Parathyroid adenoma (tissue), 2 donors: ENCODE data around the gene SENP2.
A peak's percentile ranks its signal among the peaks of the same experiment; 100 is the strongest.
"Not testable (repeated sequence)": the region's sequence is repeated elsewhere in the genome, so short reads cannot be mapped to it uniquely, and the experiment has no call there.

ENCODE experiments used
- H2AFZ ChIP-seq: fragments of 300-600 bp; sonication (generic); one replicate; pipeline ENCODE4 v1.7.0; 2017; ENCODE audit warnings: antibody characterized with exemption, mild to moderate bottlenecking
- H3K27ac ChIP-seq: fragments of 300-600 bp; sonication (generic); one replicate; pipeline ENCODE4 v1.7.0; 2017
- H3K27me3 ChIP-seq: fragments of 300-600 bp; sonication (generic); one replicate; pipeline ENCODE4 v1.7.0; 2017; ENCODE audit warnings: low read length; ENCODE audit not compliant: control insufficient read depth, insufficient read depth
- H3K36me3 ChIP-seq: fragments of 300-600 bp; sonication (generic); one replicate; pipeline ENCODE4 v1.7.0; 2017; ENCODE audit warnings: low read length; ENCODE audit not compliant: control insufficient read depth, insufficient read depth
- H3K4me1 ChIP-seq: fragments of 300-600 bp; sonication (generic); one replicate; pipeline ENCODE4 v1.7.0; 2017; ENCODE audit warnings: control low read depth
- H3K4me2 ChIP-seq: fragments of 300-600 bp; sonication (generic); one replicate; pipeline ENCODE4 v1.7.0; 2017; ENCODE audit warnings: low read length
- H3K4me3 ChIP-seq: fragments of 300-600 bp; sonication (generic); one replicate; pipeline ENCODE4 v1.7.0; 2017; ENCODE audit warnings: low read depth, low read length
- H3K79me2 ChIP-seq: fragments of 300-600 bp; sonication (generic); one replicate; pipeline ENCODE4 v1.7.0; 2017; ENCODE audit warnings: control low read depth
- H3K9ac ChIP-seq: fragments of 300-600 bp; sonication (generic); one replicate; pipeline ENCODE4 v1.7.0; 2017; ENCODE audit warnings: mild to moderate bottlenecking
- H3K9me3 ChIP-seq: fragments of 300-600 bp; sonication (generic); one replicate; pipeline ENCODE4 v1.7.0; 2017; ENCODE audit warnings: low read length; ENCODE audit not compliant: control insufficient read depth
- CTCF ChIP-seq: fragments of 300-600 bp; sonication (generic); IDR thresholded peaks from one replicate; pipeline ENCODE4 v1.7.0; 2017; ENCODE audit warnings: antibody characterized with exemption, mild to moderate bottlenecking
- donor health status: primary hyperparathyroidism.

SENP2 gene

GRCh38 chr3:185549122-185549521, 37.0 kb upstream of the SENP2 start:
- no peaks in the 10 kb centered on the region for H3K79me2 ChIP-seq
- no peaks in the 10 kb centered on the region for H3K36me3 ChIP-seq
- TF ChIP-seq CTCF = no peak
- no peaks in the 10 kb centered on the region for H3K9me3 ChIP-seq
- no peak overlapping the region for H3K9ac ChIP-seq
- H2AFZ ChIP-seq = no peak overlapping the region
- H3K27ac ChIP-seq = no peak overlapping the region
- H3K4me1 ChIP-seq = no peaks in the 10 kb centered on the region
- H3K27me3 ChIP-seq = no peaks in the 10 kb centered on the region
- H3K4me2 ChIP-seq = no peak overlapping the region
- no peak overlapping the region for H3K4me3 ChIP-seq

- H3K4me3 ChIP-seq = no peak overlapping the region
- H2AFZ ChIP-seq = no peak overlapping the region
- no peaks in the 10 kb centered on the region for H3K9me3 ChIP-seq
- no peaks in the 10 kb centered on the region for H3K79me2 ChIP-seq
- H3K9ac ChIP-seq = no peak overlapping the region
- H3K4me1 ChIP-seq = no peaks in the 10 kb centered on the region
- no peak overlapping the region for H3K27ac ChIP-seq
- no peaks in the 10 kb centered on the region for H3K27me3 ChIP-seq
- TF ChIP-seq CTCF = no peak
- no peak overlapping the region for H3K4me2 ChIP-seq
- H3K36me3 ChIP-seq = no peaks in the 10 kb centered on the region
These were observed 36.4 kb upstream of the SENP2 start for GRCh38 chr3:185549651-185550111.

- H3K36me3 ChIP-seq = no peaks in the 10 kb centered on the region
- TF ChIP-seq CTCF = no peak
- H3K9ac ChIP-seq = no peak within 1 kb of the TSS
- no peaks in the 10 kb centered on the region for H3K27me3 ChIP-seq
- H3K4me1 ChIP-seq = no peaks in the 10 kb centered on the region
- H3K4me2 ChIP-seq = no peak within 1 kb of the TSS
- no peak within 1 kb of the TSS for H3K4me3 ChIP-seq
- peak within 1 kb of the TSS; percentile 18 for H2AFZ ChIP-seq
- H3K79me2 ChIP-seq = no peaks in the 10 kb centered on the region
- no peak within 1 kb of the TSS for H3K27ac ChIP-seq
- H3K9me3 ChIP-seq = no peaks in the 10 kb centered on the region
These were observed 33.7 kb upstream of the SENP2 start, which contains the start of gene LIPH for GRCh38 chr3:185552358-185552877. TSS of gene LIPH (minus strand) at chr3:185552588. CDS start at chr3:185552471, 117 bp downstream.

- Histone ChIP-seq H3K9me3 (no peaks in the 10 kb centered on the region), H3K4me1 (no peaks in the 10 kb centered on the region), H3K9ac (no peak overlapping the region), H3K27ac (no peak overlapping the region), H3K36me3 (no peaks in the 10 kb centered on the region), H3K79me2 (no peaks in the 10 kb centered on the region), H3K4me2 (no peak overlapping the region), H3K4me3 (no peak overlapping the region), H3K27me3 (no peaks in the 10 kb centered on the region), H2AFZ (no peak overlapping the region)
- TF ChIP-seq CTCF = no peak
These were observed 31.0 kb upstream of the SENP2 start for GRCh38 chr3:185555101-185555501.

- Histone ChIP-seq H3K9ac (no peak overlapping the region), H3K4me2 (no peak overlapping the region), H3K4me3 (no peak overlapping the region), H3K27me3 (no peaks in the 10 kb centered on the region), H3K9me3 (no peaks in the 10 kb centered on the region), H3K4me1 (no peaks in the 10 kb centered on the region), H3K27ac (no peak overlapping the region), H3K79me2 (no peaks in the 10 kb centered on the region), H2AFZ (no peak overlapping the region), H3K36me3 (no peaks in the 10 kb centered on the region)
- TF ChIP-seq CTCF = no peak
These were observed 30.2 kb upstream of the SENP2 start for GRCh38 chr3:185555860-185556347.

GRCh38 chr3:185556640-185557039, 29.5 kb upstream of the SENP2 start:
- H3K36me3 ChIP-seq, H3K27ac ChIP-seq, H3K79me2 ChIP-seq, H3K27me3 ChIP-seq, H3K4me2 ChIP-seq, H3K4me3 ChIP-seq, H3K9me3 ChIP-seq, H3K9ac ChIP-seq, H2AFZ ChIP-seq, H3K4me1 ChIP-seq: not testable (repeated sequence)
